Panc1 (cell line): ENCODE data around the gene GRID1.

Source experiments
- CTCF ChIP-seq: fragments of 450-650 bp; IDR thresholded peaks from 2 replicates; pipeline ENCODE4 v1.5.1; 2017; ENCODE audit warnings: mild to moderate bottlenecking
- POLR2AphosphoS5 ChIP-seq: IDR thresholded peaks from 2 replicates; pipeline ENCODE4 v1.6.1; 2012; ENCODE audit warnings: mild to moderate bottlenecking, low read depth, low read length, moderate library complexity
- REST ChIP-seq, 2 experiments: IDR thresholded peaks; 2 replicates each; pipeline ENCODE4 v1.6.1; 2011 to 2012; ENCODE audit warnings: low read depth in 2 of 2, control low read depth in 1 of 2, low read length in 1 of 2, mild to moderate bottlenecking in 1 of 2, moderate library complexity in 1 of 2; ENCODE audit not compliant: insufficient read depth in 1 of 2
- SIN3A ChIP-seq: IDR thresholded peaks from 2 replicates; pipeline ENCODE4 v1.6.1; 2012; ENCODE audit warnings: low read depth, mild to moderate bottlenecking, low read length, moderate library complexity, borderline replicate concordance; ENCODE audit not compliant: insufficient read depth

DNA sequence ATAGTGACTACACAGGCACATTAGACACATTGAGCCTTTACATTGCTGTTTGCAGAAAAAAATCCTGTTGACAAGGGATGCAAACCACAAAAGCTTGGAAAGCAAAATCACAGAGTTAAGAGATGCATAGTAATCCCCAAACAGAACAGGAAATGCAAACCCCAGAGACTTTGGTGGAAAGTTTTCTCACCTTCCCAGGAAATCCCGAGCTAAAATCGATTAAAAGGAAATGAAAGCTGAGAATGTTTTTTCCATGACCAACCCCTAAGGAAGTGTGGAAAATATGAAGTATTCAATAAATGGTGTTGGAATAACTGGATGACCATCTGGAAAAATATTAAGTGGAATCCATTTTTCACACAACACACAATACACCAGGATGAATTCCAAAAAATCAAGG is 598.7 kb downstream of the GRID1 start:
- no peak for TF ChIP-seq CTCF
- TF ChIP-seq REST (IDR thresholded peaks at IDR 0.05; ENCODE audit: insufficient read depth in 1 of 2, low read depth in 2 of 2, low read length in 1 of 2) = no peak
- no peak for TF ChIP-seq POLR2AphosphoS5
- no peak for TF ChIP-seq SIN3A
